OCI-LY1 (cell line): ENCODE data around the gene CCDC57.

Experiments used
- H2AFZ ChIP-seq: fragments of 200-600 bp; sonication (generic), shearing (Covaris generic); 2 replicates; pipeline ENCODE4 v1.6.0; 2014; ENCODE audit warnings: antibody characterized with exemption, mild to moderate bottlenecking, low read length
- H3F3A ChIP-seq: fragments of 200-600 bp; sonication (generic), shearing (Covaris generic); 2 replicates; pipeline ENCODE4 v1.6.0; 2014; ENCODE audit warnings: mild to moderate bottlenecking, antibody characterized with exemption, low read length, moderate library complexity; ENCODE audit not compliant: insufficient read depth
- H3K27ac ChIP-seq: fragments of 200-600 bp; sonication (generic); 2 replicates; pipeline ENCODE4 v1.5.1; 2014; ENCODE audit warnings: low read length, mixed run types, mild to moderate bottlenecking, low read depth; ENCODE audit not compliant: poor library complexity, severe bottlenecking
- H3K27me3 ChIP-seq: fragments of 200-600 bp; sonication (generic); 2 replicates; pipeline ENCODE4 v1.6.0; 2014; ENCODE audit warnings: antibody characterized with exemption, mild to moderate bottlenecking, low read length, moderate library complexity; ENCODE audit not compliant: insufficient read depth
- H3K36me3 ChIP-seq: fragments of 200-600 bp; sonication (generic); 2 replicates; pipeline ENCODE4 v1.6.1; 2014; ENCODE audit warnings: mild to moderate bottlenecking, antibody characterized with exemption, low read length, moderate library complexity, mixed read lengths; ENCODE audit not compliant: insufficient read depth
- H3K4me1 ChIP-seq: fragments of 200-600 bp; sonication (generic); 2 replicates; pipeline ENCODE4 v1.5.1; 2014; ENCODE audit warnings: mild to moderate bottlenecking, low read length, moderate library complexity; ENCODE audit not compliant: insufficient read depth, severe bottlenecking
- H3K4me2 ChIP-seq: fragments of 200-600 bp; sonication (generic), shearing (Covaris generic); 2 replicates; pipeline ENCODE4 v1.6.1; 2014; ENCODE audit warnings: low read length
- H3K4me3 ChIP-seq: fragments of 200-600 bp; sonication (generic); 2 replicates; pipeline ENCODE4 v1.5.1; 2014; ENCODE audit warnings: low read length, low read depth, mild to moderate bottlenecking, mixed read lengths; ENCODE audit not compliant: poor library complexity, severe bottlenecking
- H3K79me2 ChIP-seq: fragments of 200-600 bp; shearing (Covaris generic); 2 replicates; pipeline ENCODE4 v1.6.1; 2016; ENCODE audit warnings: mixed run types, low read length, mixed read lengths; ENCODE audit not compliant: insufficient read depth
- H3K9ac ChIP-seq: fragments of 200-600 bp; sonication (generic), shearing (Covaris generic); 2 replicates; pipeline ENCODE4 v1.6.1; 2014; ENCODE audit warnings: mild to moderate bottlenecking, low read length, mixed read lengths
- H3K9me2 ChIP-seq: fragments of 200-600 bp; sonication (generic), shearing (Covaris generic); 2 replicates; pipeline ENCODE4 v1.6.1; 2014; ENCODE audit warnings: low read depth, mild to moderate bottlenecking, low read length, mixed read lengths
- H3K9me3 ChIP-seq: fragments of 200-600 bp; shearing (Covaris generic); 2 replicates; pipeline ENCODE4 v1.6.1; 2014; ENCODE audit warnings: low read length, mixed read lengths
- H4K20me1 ChIP-seq: fragments of 200-600 bp; sonication (generic), shearing (Covaris generic); 2 replicates; pipeline ENCODE4 v1.6.0; 2016; ENCODE audit warnings: mild to moderate bottlenecking, low read length; ENCODE audit not compliant: insufficient read depth
- EZH2 ChIP-seq: fragments of 200-600 bp; sonication (generic), shearing (Covaris generic); IDR thresholded peaks from 2 replicates; pipeline ENCODE4 v1.8.0; 2017; ENCODE audit warnings: borderline replicate concordance, mixed run types, mild to moderate bottlenecking, antibody characterized with exemption, low read length, moderate library complexity, mixed read lengths
- TF ChIP-seq, protein P1 (sequence below): fragments of 200-600 bp; sonication (generic), shearing (Covaris generic); IDR thresholded peaks from 2 replicates; pipeline ENCODE4 v1.5.1; 2017; ENCODE audit warnings: mild to moderate bottlenecking, antibody characterized with exemption, low read length, moderate library complexity, mixed read lengths

Gene CCDC57

GRCh38 chr17:82112181-82112913, 100.3 kb downstream of the CCDC57 start:
- no peak overlapping the region for H3K27ac ChIP-seq

DNA sequence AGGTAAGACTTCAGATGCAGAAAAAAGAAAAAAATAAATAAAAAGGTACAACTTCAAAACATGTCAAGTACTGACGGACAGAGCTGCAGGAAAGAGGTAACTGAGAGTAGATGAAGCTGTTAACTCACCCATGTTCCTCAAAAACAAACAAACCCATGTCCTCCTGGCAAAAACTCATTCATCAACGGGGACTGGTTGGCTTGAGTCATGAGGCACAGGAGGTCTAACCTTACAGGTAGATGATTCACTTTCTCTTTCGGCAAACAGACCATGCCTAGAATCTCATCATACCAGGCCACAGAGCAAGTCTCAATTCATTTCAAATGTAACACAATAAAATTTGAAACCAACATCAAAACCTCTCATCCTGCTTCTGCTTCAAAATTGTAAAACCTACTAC, 102.3 kb downstream of the CCDC57 start:
- H3K9me3 ChIP-seq: no peaks in the 10 kb centered on the region
- H3K27ac ChIP-seq: no peak overlapping the region
- H3K4me3 ChIP-seq: no peak overlapping the region
- peaks cover 9% of the 10 kb centered on the region; the same call in 1 of the 2 replicates for H3K27me3 ChIP-seq
- no peak overlapping the region for H2AFZ ChIP-seq
- no peak overlapping the region for H3K9ac ChIP-seq
- no peaks in the 10 kb centered on the region for H4K20me1 ChIP-seq
- H3K36me3 ChIP-seq: no peaks in the 10 kb centered on the region
- no peaks in the 10 kb centered on the region for H3K9me2 ChIP-seq
- no peaks in the 10 kb centered on the region for H3F3A ChIP-seq
- TF ChIP-seq, protein P1, sequence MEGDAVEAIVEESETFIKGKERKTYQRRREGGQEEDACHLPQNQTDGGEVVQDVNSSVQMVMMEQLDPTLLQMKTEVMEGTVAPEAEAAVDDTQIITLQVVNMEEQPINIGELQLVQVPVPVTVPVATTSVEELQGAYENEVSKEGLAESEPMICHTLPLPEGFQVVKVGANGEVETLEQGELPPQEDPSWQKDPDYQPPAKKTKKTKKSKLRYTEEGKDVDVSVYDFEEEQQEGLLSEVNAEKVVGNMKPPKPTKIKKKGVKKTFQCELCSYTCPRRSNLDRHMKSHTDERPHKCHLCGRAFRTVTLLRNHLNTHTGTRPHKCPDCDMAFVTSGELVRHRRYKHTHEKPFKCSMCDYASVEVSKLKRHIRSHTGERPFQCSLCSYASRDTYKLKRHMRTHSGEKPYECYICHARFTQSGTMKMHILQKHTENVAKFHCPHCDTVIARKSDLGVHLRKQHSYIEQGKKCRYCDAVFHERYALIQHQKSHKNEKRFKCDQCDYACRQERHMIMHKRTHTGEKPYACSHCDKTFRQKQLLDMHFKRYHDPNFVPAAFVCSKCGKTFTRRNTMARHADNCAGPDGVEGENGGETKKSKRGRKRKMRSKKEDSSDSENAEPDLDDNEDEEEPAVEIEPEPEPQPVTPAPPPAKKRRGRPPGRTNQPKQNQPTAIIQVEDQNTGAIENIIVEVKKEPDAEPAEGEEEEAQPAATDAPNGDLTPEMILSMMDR: no peak
- TF ChIP-seq EZH2: no peak
- H3K79me2 ChIP-seq: no peaks in the 10 kb centered on the region
- H3K4me1 ChIP-seq: peaks cover 21% of the 10 kb centered on the region
- H3K4me2 ChIP-seq: no peak overlapping the region

More at GRCh38 chr17:82112181-82112913, 100.3 kb downstream of the CCDC57 start:
- Histone ChIP-seq H3K9me2 (no peaks in the 10 kb centered on the region), H3K79me2 (no peaks in the 10 kb centered on the region), H4K20me1 (no peaks in the 10 kb centered on the region), H2AFZ (no peak overlapping the region), H3K36me3 (no peaks in the 10 kb centered on the region), H3K4me2 (no peak overlapping the region), H3K9ac (no peak overlapping the region), H3K4me1 (peaks cover under 1% of the 10 kb centered on the region), H3K4me3 (no peak overlapping the region), H3K9me3 (no peaks in the 10 kb centered on the region), H3K27me3 (peaks cover 9% of the 10 kb centered on the region; the same call in 1 of the 2 replicates), H3F3A (no peaks in the 10 kb centered on the region)
- TF ChIP-seq, protein P1: no peak
- no peak for TF ChIP-seq EZH2

- Histone ChIP-seq H4K20me1 (no peaks in the 10 kb centered on the region), H3K4me1 (peaks cover 34% of the 10 kb centered on the region), H3K9me2 (no peaks in the 10 kb centered on the region), H3K9me3 (no peaks in the 10 kb centered on the region), H3K27ac (no peak overlapping the region), H3K4me2 (no peak overlapping the region), H2AFZ (no peak overlapping the region), H3K36me3 (no peaks in the 10 kb centered on the region), H3F3A (no peaks in the 10 kb centered on the region), H3K4me3 (no peak overlapping the region), H3K27me3 (peaks cover 9% of the 10 kb centered on the region; the same call in 1 of the 2 replicates), H3K79me2 (no peaks in the 10 kb centered on the region), H3K9ac (no peak overlapping the region)
- TF ChIP-seq, protein P1: no peak
- TF ChIP-seq EZH2: no peak
Observed at GRCh38 chr17:82108961-82109475, 103.6 kb downstream of the CCDC57 start.
